Mesenchymal stem cell (in vitro differentiated cells and primary cell): ENCODE results near the gene ZSWIM6.

Experiments
- DNase-seq: peaks from one replicate; pipeline ENCODE4 v3.0.0-alpha.2; 2013
- H2AFZ ChIP-seq: one replicate; pipeline ENCODE4 v1.6.1; 2013; ENCODE audit warnings: low read depth, mild to moderate bottlenecking, control low read depth, inconsistent platforms, low read length, moderate library complexity
- H2AK5ac ChIP-seq: 2 replicates; pipeline ENCODE4 v1.6.1; 2013; ENCODE audit warnings: low read length, moderate library complexity, mild to moderate bottlenecking, inconsistent platforms; ENCODE audit not compliant: severe bottlenecking
- H2BK120ac ChIP-seq: one replicate; pipeline ENCODE4 v1.6.1; 2013; ENCODE audit warnings: low read depth, mild to moderate bottlenecking, inconsistent platforms, low read length, moderate library complexity
- H2BK12ac ChIP-seq, 2 experiments: one replicate each; pipeline ENCODE4 v1.6.1; 2013; ENCODE audit warnings: inconsistent platforms in 2 of 2, low read length in 2 of 2, mild to moderate bottlenecking in 2 of 2, moderate library complexity in 2 of 2, control low read depth in 1 of 2
- H2BK15ac ChIP-seq: one replicate; pipeline ENCODE4 v1.6.1; 2013; ENCODE audit warnings: mild to moderate bottlenecking, low read depth, inconsistent platforms; ENCODE audit not compliant: poor library complexity, severe bottlenecking
- H2BK5ac ChIP-seq: 2 replicates; pipeline ENCODE4 v1.6.1; 2013; ENCODE audit warnings: low read depth, mild to moderate bottlenecking, low read length, control low read depth, inconsistent platforms; ENCODE audit not compliant: poor library complexity, severe bottlenecking
- H3K14ac ChIP-seq, 2 experiments: one replicate each; pipeline ENCODE4 v1.6.1; 2013; ENCODE audit warnings: inconsistent platforms in 2 of 2, low read length in 2 of 2, control low read depth in 1 of 2, mild to moderate bottlenecking in 1 of 2, moderate library complexity in 1 of 2
- H3K18ac ChIP-seq, 2 experiments: one replicate each; pipeline ENCODE4 v1.6.1; 2013; ENCODE audit warnings: inconsistent platforms in 2 of 2, low read length in 2 of 2, control low read depth in 1 of 2, low read depth in 1 of 2, mild to moderate bottlenecking in 1 of 2
- H3K23ac ChIP-seq, 2 experiments: one replicate each; pipeline ENCODE4 v1.6.1; 2013; ENCODE audit warnings: inconsistent platforms in 2 of 2, low read length in 2 of 2, mild to moderate bottlenecking in 2 of 2, moderate library complexity in 2 of 2, control low read depth in 1 of 2
- H3K27ac ChIP-seq: 2 replicates; pipeline ENCODE4 v1.5.1; 2013; ENCODE audit warnings: mild to moderate bottlenecking, moderate library complexity, low read length, control low read depth, inconsistent platforms; ENCODE audit not compliant: poor library complexity, severe bottlenecking
- H3K27me3 ChIP-seq, 2 experiments: 2 replicates each; pipeline versions ENCODE4 v1.6.1 to v1.7.0; 2013; ENCODE audit warnings: low read length in 2 of 2, mild to moderate bottlenecking in 2 of 2, moderate library complexity in 2 of 2, control low read depth in 1 of 2, inconsistent platforms in 1 of 2; ENCODE audit not compliant: control insufficient read depth in 1 of 2, insufficient read depth in 1 of 2
- H3K36me3 ChIP-seq, 2 experiments: 2 replicates each; pipeline versions ENCODE4 v1.6.1 to v1.7.0; 2013; ENCODE audit warnings: low read length in 2 of 2, control low read depth in 1 of 2, inconsistent platforms in 1 of 2, low read depth in 1 of 2, mild to moderate bottlenecking in 1 of 2; ENCODE audit not compliant: insufficient read depth in 2 of 2, control insufficient read depth in 1 of 2
- H3K4ac ChIP-seq, 2 experiments: one replicate each; pipeline ENCODE4 v1.6.1; 2013; ENCODE audit warnings: inconsistent platforms in 2 of 2, low read length in 2 of 2, mild to moderate bottlenecking in 2 of 2, moderate library complexity in 2 of 2, control low read depth in 1 of 2, low read depth in 1 of 2
- H3K4me1 ChIP-seq: 2 replicates; pipeline ENCODE4 v1.6.1; 2013; ENCODE audit warnings: low read depth, low read length, control low read depth; ENCODE audit not compliant: control insufficient read depth, insufficient read depth
- H3K4me2 ChIP-seq: 2 replicates; pipeline ENCODE4 v1.6.1; 2013; ENCODE audit warnings: low read length, mild to moderate bottlenecking, inconsistent platforms; ENCODE audit not compliant: poor library complexity, severe bottlenecking
- H3K4me3 ChIP-seq, 2 experiments: 2 replicates each; pipeline versions ENCODE4 v1.5.1 to v1.7.0; 2013; ENCODE audit warnings: low read length in 2 of 2, mild to moderate bottlenecking in 2 of 2, control low read depth in 1 of 2, low read depth in 1 of 2; ENCODE audit not compliant: insufficient read depth in 1 of 2
- H3K79me1 ChIP-seq: replicated peaks from 2 replicates; pipeline ENCODE4 v1.6.1; 2013; ENCODE audit warnings: mild to moderate bottlenecking, control low read depth, low read length, inconsistent platforms; ENCODE audit not compliant: poor library complexity, severe bottlenecking
- H3K9ac ChIP-seq: 2 replicates; pipeline ENCODE4 v1.7.0; 2013; ENCODE audit warnings: mild to moderate bottlenecking, low read length, moderate library complexity
- H3K9me3 ChIP-seq: 2 replicates; pipeline ENCODE4 v1.7.0; 2013; ENCODE audit warnings: mild to moderate bottlenecking, low read length; ENCODE audit not compliant: control insufficient read depth
- H4K8ac ChIP-seq: one replicate; pipeline ENCODE4 v1.6.1; 2013; ENCODE audit warnings: inconsistent platforms, mild to moderate bottlenecking, low read length, moderate library complexity
- H4K91ac ChIP-seq: one replicate; pipeline ENCODE4 v1.6.1; 2013; ENCODE audit warnings: mild to moderate bottlenecking, low read length, inconsistent platforms
- WGBS: methylation state at CpG from one replicate; pipeline ENCODE4 v1.1.7; 2013; ENCODE audit warnings: mixed read lengths; 5-methylcytosine and 5-hydroxymethylcytosine counted together

Gene ZSWIM6

DNA sequence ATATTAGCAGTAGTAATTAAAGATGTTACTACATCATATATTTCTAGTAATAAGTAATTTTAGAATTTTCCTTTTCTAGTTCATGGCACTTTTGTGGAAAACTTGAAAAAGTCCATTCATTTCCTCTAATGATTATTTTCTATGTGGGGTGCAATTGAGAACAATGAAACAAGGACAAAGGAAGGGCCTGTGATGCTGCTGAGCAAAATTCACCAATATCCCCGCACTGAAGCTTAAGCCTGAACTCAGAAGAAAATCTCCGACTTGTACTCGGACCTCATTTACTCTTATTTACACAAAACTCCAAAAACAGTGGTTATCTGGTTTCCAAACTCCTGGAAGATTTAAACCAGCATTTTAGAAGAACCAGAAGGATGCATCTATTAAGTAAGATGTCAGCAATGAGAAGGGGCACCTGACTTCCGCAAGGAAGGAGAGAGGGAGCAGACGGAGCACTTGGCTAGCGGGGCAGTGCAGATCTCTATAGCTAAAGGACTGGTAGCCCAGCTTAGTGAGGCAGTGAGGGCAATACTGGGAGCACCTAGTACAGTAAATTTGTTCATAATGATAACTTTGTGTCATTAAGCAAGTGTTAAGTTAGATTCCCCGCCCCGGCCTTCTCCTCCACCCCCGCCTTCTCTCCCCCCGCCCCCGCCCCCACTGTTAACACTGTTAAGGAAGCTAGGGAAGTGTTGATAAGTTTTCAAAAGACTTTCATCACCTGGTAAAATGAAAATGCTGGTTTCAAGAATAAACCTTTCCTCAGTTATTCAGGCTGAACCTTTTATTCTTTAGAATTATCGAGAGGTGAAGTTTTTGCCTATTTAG lies 123.3 kb downstream of the ZSWIM6 start:
- Histone ChIP-seq H3K4ac (no peak overlapping the region), H3K36me3 (no peaks in the 10 kb centered on the region), H3K4me1 (no peaks in the 10 kb centered on the region), H3K27ac (no peak overlapping the region), H2BK120ac (no peak overlapping the region), H3K14ac (no peak overlapping the region), H2AFZ (no peak overlapping the region), H3K4me3 (no peak overlapping the region), H3K27me3 (no peaks in the 10 kb centered on the region), H3K23ac (no peak overlapping the region), H2BK12ac (no peak overlapping the region), H2BK5ac (no peak overlapping the region), H2AK5ac (no peak overlapping the region), H3K79me1 (peaks cover 11% of the 10 kb centered on the region), H3K4me2 (no peak overlapping the region), H3K9me3 (no peaks in the 10 kb centered on the region), H4K8ac (no peak overlapping the region), H3K18ac (no peak overlapping the region), H2BK15ac (no peak overlapping the region), H3K9ac (no peak overlapping the region), H4K91ac (no peak overlapping the region)
- 97% methylated on average over 5 of the region's 12 CpGs for WGBS
- DNase-seq, result no peak

DNA sequence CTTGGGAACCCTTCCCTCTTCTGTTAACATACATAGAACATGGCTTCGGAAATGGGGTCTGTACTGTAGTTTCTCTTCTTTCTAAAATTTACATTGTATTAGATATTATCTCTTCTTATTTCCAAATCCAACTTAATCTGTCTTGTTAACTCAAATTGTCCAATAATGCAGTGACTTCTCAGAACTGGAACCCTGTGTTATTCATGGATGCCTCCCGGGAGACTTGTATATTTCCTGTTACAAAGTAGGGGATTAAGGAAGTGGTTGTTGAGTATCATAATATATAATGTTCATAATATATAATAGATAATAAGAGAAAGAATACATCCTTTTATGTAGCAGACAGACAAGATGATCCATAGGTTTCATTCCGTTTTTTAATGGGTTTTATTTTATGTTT lies 128.4 kb downstream of the ZSWIM6 start:
- Histone ChIP-seq H2BK120ac (no peak overlapping the region), H2BK5ac (no peak overlapping the region), H3K9me3 (no peaks in the 10 kb centered on the region), H3K23ac (no peak overlapping the region), H3K4me2 (no peak overlapping the region), H4K91ac (no peak overlapping the region), H3K79me1 (peaks cover 23% of the 10 kb centered on the region), H2AFZ (no peak overlapping the region), H3K4ac (no peak overlapping the region), H3K18ac (no peak overlapping the region), H3K4me1 (peaks cover 6% of the 10 kb centered on the region), H2AK5ac (no peak overlapping the region), H3K36me3 (no peaks in the 10 kb centered on the region), H3K14ac (no peak overlapping the region), H4K8ac (no peak overlapping the region), H2BK15ac (no peak overlapping the region), H3K4me3 (no peak overlapping the region), H3K9ac (no peak overlapping the region), H3K27ac (no peak overlapping the region), H3K27me3 (no peaks in the 10 kb centered on the region), H2BK12ac (no peak overlapping the region)
- WGBS, result no CpG with 5 or more reads among the region's 3 CpGs
- DNase-seq, result no peak

DNA sequence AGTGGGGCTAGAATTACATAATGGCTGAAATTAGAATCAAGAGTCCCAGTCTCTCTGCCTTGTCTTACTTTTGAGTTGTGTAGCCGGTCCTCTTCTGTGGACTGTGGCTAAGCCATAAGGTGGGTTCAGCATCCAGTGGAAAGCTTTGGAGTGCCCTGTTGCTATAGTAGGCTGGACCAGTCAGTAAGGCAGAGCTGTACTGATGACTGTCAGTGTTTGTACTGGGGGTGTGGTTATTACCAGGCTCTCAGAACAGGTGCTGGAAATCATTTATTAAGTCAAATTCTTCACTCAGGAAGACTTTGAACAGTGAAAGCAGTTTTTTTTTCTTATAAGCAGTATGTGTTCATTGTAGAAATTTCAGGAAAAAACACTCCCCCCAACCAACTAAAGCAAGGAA lies 129.4 kb downstream of the ZSWIM6 start:
- Histone ChIP-seq H3K4ac (no peak overlapping the region), H3K23ac (no peak overlapping the region), H3K27me3 (no peaks in the 10 kb centered on the region), H3K9me3 (no peaks in the 10 kb centered on the region), H3K18ac (no peak overlapping the region), H3K4me2 (no peak overlapping the region), H3K4me1 (peaks cover 6% of the 10 kb centered on the region), H2BK5ac (no peak overlapping the region), H3K36me3 (no peaks in the 10 kb centered on the region), H2BK12ac (no peak overlapping the region), H2BK15ac (no peak overlapping the region), H3K9ac (no peak overlapping the region), H3K14ac (no peak overlapping the region), H4K8ac (no peak overlapping the region), H2BK120ac (no peak overlapping the region), H3K79me1 (peaks cover 22% of the 10 kb centered on the region), H3K4me3 (no peak overlapping the region), H3K27ac (no peak overlapping the region), H4K91ac (no peak overlapping the region), H2AK5ac (no peak overlapping the region), H2AFZ (no peak overlapping the region)
- DNase-seq, result no peak
- WGBS, result 100% methylated on average over 1 of the region's 1 CpG

GRCh38 chr5:61461926-61462325 lies 129.9 kb downstream of the ZSWIM6 start:
- Histone ChIP-seq H2AFZ (no peak overlapping the region), H3K4me2 (no peak overlapping the region), H3K14ac (no peak overlapping the region), H3K79me1 (peaks cover 22% of the 10 kb centered on the region), H2AK5ac (no peak overlapping the region), H2BK15ac (no peak overlapping the region), H3K9ac (no peak overlapping the region), H3K27ac (no peak overlapping the region), H3K18ac (no peak overlapping the region), H4K8ac (no peak overlapping the region), H3K23ac (no peak overlapping the region), H4K91ac (no peak overlapping the region), H2BK5ac (no peak overlapping the region), H3K4me1 (peaks cover 6% of the 10 kb centered on the region), H3K36me3 (no peaks in the 10 kb centered on the region), H3K4me3 (no peak overlapping the region), H2BK120ac (no peak overlapping the region), H3K4ac (no peak overlapping the region), H3K9me3 (no peaks in the 10 kb centered on the region), H3K27me3 (no peaks in the 10 kb centered on the region), H2BK12ac (no peak overlapping the region)
- 100% methylated on average over 1 of the region's 1 CpG for WGBS
- no peak for DNase-seq
